B cell (primary cell): ENCODE data around the gene OTOGL.

ENCODE experiments used
- CTCF ChIP-seq: fragments of 200-600 bp; IDR thresholded peaks from one replicate; pipeline ENCODE4 v1.8.0; 2022; ENCODE audit warnings: antibody characterized with exemption, mild to moderate bottlenecking
- EZH2 ChIP-seq: IDR thresholded peaks from 2 replicates; pipeline ENCODE4 v1.6.1; 2012; ENCODE audit warnings: borderline replicate concordance, low read depth, mild to moderate bottlenecking, moderate library complexity, low read length; ENCODE audit not compliant: insufficient read depth, poor library complexity, severe bottlenecking

GRCh38 chr12:80056232-80056631 lies 43.1 kb upstream of the OTOGL start:
- TF ChIP-seq EZH2 (no peak), CTCF (no peak)
